GM19467 (cell line): ENCODE measurements around the gene PHLDB2.

Experiments used
- ATAC-seq: cut with Tn5 transposase; IDR thresholded peaks from one replicate; pipeline ENCODE4 v1.9.1; 2021; ENCODE audit warnings: mild to moderate bottlenecking, moderate library complexity; ENCODE audit not compliant: unreplicated experiment

Gene PHLDB2

GRCh38 chr3:111921181-111921580 lies 62.1 kb downstream of the PHLDB2 start:
- no peak for ATAC-seq

GRCh38 chr3:111923095-111923771 lies 64.2 kb downstream of the PHLDB2 start:
- no peak for ATAC-seq

GRCh38 chr3:111923806-111924205 lies 64.7 kb downstream of the PHLDB2 start:
- no peak for ATAC-seq

DNA sequence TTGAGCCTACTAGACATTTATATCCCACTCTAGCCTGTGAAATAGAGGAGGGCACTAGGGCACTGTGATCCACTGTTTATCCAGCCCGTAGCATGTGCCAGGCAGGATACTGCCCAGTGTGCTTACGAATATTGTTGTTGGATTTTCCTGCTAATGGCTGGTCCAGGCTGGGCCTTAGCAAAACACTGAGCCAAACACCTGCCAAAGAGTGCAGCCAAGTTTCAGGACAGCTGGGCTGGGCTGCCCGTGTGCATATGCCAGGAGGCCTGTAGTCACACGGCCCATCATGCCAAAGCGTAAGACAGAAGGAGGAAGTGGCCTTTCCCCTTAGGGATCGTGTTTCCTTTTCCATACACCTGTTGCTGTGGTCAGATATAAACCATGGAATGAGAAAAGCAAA lies 65.2 kb downstream of the PHLDB2 start:
- ATAC-seq, result no peak

DNA sequence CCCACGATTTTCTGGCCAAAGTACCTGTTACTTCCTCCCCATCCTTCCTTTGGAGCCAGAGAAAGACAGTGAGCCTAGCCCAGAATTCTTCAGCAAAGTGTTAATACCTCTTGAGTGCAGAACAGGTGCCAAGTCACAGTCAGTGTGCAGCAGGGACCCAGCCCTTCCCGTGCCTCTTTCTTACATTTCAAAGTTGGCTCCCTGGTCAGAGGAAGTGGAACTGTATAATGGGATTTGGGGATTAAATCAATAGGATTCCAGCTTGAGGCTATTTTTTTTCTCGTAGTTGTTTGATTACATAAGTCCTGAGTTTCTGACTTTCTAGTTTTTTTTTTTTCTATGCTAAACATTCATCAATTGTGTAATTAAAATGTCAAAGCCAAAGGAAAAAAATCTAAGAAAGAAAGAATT lies 67.2 kb downstream of the PHLDB2 start:
- no peak for ATAC-seq

DNA sequence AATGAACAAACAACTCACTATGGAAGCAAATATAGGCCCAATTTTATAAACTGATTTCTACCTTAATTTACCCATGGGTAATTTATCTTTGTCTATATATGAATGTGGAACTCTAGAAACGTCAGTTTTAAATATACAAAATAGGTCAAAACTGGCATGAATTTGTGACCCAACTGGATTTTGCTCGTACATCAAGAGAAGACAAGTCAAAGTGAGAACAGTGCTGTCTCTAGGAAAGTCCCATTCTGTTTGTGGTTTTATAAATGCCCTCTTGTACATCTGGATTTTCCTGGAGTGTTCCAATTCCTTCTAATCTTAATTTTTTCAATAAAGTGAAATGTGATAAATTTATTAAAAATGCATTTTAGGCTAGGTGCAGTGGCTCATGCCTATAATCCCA lies 69.5 kb downstream of the PHLDB2 start:
- ATAC-seq, result no peak

- no peak for ATAC-seq
These were observed 70.4 kb downstream of the PHLDB2 start for GRCh38 chr3:111929484-111929883.

GRCh38 chr3:111932946-111933345 lies 73.9 kb downstream of the PHLDB2 start:
- ATAC-seq, result no peak

- ATAC-seq, result no peak
These were observed 77.3 kb downstream of the PHLDB2 start for GRCh38 chr3:111936191-111936841.

GRCh38 chr3:111936967-111937366 lies 77.9 kb downstream of the PHLDB2 start:
- no peak for ATAC-seq

DNA sequence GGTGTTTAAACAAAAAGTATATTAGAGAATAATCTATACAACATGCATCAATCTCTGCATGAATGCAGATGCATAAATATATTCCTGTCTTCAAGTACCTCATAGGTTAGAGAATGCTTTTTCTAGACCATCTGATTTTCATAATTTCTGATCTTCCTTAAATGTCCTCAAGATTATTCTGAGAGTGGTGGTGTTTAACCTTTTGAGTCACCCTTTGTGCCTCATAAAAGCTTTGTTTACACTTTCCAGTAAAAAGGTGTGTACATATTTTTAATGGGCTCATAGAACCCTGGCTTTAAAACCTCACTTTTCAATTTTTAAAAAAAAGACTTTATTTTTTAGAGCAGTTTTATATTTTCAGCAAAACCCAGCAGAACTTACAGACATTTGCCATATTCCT lies 78.8 kb downstream of the PHLDB2 start:
- no peak for ATAC-seq

DNA sequence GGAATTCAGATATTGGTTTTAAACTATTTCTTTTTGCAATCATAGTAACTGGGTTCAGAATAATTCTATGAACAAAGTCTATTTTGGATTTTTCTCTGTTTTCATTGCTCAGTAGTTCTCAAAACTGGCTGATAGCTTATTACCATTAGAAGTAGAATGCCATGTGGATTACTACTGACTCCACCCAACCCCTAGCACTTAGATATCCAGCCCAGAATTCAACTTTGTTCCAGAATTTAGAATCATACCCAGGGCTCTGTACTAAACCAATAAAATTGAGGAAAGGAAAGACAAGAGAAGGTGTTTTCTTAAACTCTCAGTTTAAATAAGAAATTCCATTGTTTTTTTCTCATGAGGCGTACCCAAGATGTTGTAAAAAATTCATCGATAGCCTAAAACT lies 80.8 kb downstream of the PHLDB2 start:
- ATAC-seq, result no peak

GRCh38 chr3:111943533-111943932 lies 84.5 kb downstream of the PHLDB2 start:
- no peak for ATAC-seq

GRCh38 chr3:111944372-111944771 lies 85.3 kb downstream of the PHLDB2 start:
- no peak for ATAC-seq

DNA sequence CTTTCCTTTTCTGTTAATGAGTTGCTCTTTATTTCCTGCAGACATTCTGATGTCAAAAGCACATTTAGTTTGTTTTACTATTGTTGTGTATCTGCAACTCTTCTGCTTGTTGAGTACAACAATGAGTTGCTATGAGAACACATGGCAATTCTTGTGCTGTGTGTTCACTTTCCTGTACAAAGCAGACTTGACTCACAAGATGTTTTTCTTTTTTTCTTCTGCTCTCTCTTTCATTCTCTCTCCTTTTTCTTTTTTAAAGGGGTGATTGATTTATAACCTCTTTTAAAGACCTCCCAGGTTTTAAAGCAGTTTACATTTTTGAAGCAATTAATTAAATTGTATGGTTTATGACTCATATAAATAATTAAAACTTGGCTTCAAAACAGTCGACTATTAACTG lies 88.2 kb downstream of the PHLDB2 start:
- no peak for ATAC-seq

DNA sequence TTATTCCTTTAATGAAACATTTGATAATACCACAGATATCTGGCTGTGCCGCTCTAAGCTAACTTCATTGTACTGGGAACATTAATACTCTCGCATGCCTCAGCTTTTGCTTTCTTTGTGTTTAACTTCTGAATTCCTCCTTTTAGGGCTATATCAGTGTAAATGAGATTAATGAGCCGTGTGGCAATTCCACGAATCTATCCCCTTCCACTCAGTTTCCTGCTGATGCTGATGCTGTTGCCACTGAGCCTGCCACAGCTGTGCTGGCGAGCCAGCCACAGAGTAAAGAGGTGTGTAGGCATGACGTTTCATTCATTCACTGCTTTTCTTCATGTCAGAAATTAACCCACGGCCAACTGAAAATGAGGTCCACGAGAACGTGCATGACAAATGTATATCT lies 89.7 kb downstream of the PHLDB2 start:
- no peak for ATAC-seq

DNA sequence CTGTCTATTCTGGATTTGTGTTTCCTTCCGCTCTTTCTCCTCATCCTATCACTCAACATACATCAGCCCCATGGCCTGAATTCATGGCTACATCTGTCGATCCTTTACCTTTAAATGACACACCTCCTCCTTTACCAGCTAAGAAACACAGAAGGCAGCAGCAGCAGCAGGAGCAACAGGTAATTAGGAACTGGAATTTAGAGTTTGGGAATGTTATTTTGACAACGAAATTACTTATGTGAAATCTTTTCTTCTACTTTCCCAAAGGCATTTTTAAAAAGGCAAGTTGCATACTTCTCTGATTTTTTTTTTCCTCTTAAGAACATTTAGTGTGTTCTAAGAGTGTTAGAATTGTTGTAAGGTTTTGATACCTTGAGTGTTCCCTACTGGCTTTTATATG lies 90.6 kb downstream of the PHLDB2 start:
- ATAC-seq, result no peak

- no peak for ATAC-seq
These were observed 92.0 kb downstream of the PHLDB2 start for GRCh38 chr3:111951032-111951431.

- ATAC-seq, result no peak
These were observed 93.0 kb downstream of the PHLDB2 start for GRCh38 chr3:111952086-111952485.

GRCh38 chr3:111952866-111953450 lies 93.9 kb downstream of the PHLDB2 start:
- no peak for ATAC-seq

GRCh38 chr3:111954228-111954990 lies 95.3 kb downstream of the PHLDB2 start:
- ATAC-seq, result no peak

DNA sequence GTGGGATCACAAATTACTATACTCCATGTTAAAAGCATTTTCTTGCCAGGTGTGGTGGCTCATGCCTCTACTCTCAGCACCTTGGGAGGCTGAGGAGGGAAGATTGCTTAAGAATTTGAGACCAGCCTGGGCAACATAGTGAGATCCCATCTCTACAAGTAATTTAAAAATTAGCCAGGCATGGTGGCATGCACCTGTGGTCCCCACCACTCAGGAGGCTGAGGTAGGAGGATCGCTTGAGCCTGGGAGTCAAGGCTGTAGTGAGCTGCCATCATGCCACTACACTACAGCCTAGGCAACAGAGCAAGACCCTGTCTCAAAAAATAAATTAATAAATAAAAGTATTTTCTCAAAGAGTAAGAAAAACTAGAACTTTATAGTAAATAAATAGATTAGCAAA lies 96.8 kb downstream of the PHLDB2 start:
- no peak for ATAC-seq
